HFFc6 (cell line): Measurements from ENCODE around the gene SCML1. TPM values are rescaled to one million over a fixed set of nuclear protein-coding genes. Genes with fewer than 3 reads are reported as not detected.

Experiments used
- DNase-seq: peaks from one replicate; pipeline ENCODE4 v3.0.0-alpha.2; 2018
- H3K27ac Mint-ChIP-seq: 2 replicates; pipeline ENCODE4 v1.8.0; 2020; ENCODE audit warnings: mild to moderate bottlenecking, mixed read lengths
- H3K27me3 Mint-ChIP-seq: 2 replicates; pipeline ENCODE4 v1.8.0; 2021; ENCODE audit warnings: mild to moderate bottlenecking, moderate library complexity, mixed read lengths; ENCODE audit not compliant: insufficient read depth
- H3K36me3 Mint-ChIP-seq: 2 replicates; pipeline ENCODE4 v1.8.0; 2021; ENCODE audit warnings: low read depth, mixed read lengths
- H3K4me1 Mint-ChIP-seq: 2 replicates; pipeline ENCODE4 v1.8.0; 2020; ENCODE audit warnings: low read depth, mixed read lengths
- H3K4me3 Mint-ChIP-seq: 2 replicates; pipeline ENCODE4 v1.8.0; 2020; ENCODE audit warnings: mild to moderate bottlenecking, moderate library complexity, mixed read lengths
- H3K9me3 Mint-ChIP-seq: 2 replicates; pipeline ENCODE4 v1.8.0; 2020; ENCODE audit warnings: mild to moderate bottlenecking, mixed read lengths
- total RNA-seq, 6 experiments: library from RNA; stranded (reverse); fragmentation: NEBNext Ultra II Directional; extraction: Animal tissue kit (Norgen Biotek cat#: 25700); gene quantifications; 2 replicates in 1 of 6; 3 replicates in 5 of 6; pipeline ENCODE4 v1.2.3, GENCODE V29; 2021
- TF ChIP-seq, protein P1 (sequence below): fragments of 200-600 bp; sonication (generic); IDR thresholded peaks from 2 replicates; pipeline ENCODE4 v1.5.0; 2021; ENCODE audit warnings: antibody characterized with exemption, mild to moderate bottlenecking

Gene SCML1
- total RNA-seq, 6 experiments from 2014 or later = 7.3 to 11.3 (median 9.8) TPM

DNA sequence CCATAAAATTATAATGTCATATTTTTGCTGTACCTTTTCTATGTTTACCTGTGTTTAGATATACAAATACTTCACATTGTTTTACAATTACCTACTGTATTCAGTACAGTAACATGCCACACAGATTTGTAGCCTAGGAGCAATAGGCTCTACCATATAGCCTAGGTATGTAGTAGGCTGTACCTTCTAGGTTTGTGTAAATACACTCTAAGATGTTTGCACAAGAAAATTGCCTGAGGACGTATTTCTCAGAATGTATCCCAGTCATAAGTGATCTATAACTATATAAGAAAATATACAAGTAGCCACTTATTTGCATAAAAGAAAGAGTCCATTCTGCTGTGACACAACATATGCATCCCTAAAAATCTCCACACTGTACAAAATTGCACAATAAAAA, 36.3 kb upstream of the SCML1 start:
- Mint-ChIP-seq H3K36me3 (no peaks in the 10 kb centered on the region; the same call in 1 of the 2 replicates), H3K4me3 (no peak overlapping the region), H3K27ac (no peak overlapping the region), H3K4me1 (peaks cover 11% of the 10 kb centered on the region), H3K9me3 (no peaks in the 10 kb centered on the region), H3K27me3 (no peaks in the 10 kb centered on the region)
- DNase-seq = no peak
- TF ChIP-seq, protein P1, sequence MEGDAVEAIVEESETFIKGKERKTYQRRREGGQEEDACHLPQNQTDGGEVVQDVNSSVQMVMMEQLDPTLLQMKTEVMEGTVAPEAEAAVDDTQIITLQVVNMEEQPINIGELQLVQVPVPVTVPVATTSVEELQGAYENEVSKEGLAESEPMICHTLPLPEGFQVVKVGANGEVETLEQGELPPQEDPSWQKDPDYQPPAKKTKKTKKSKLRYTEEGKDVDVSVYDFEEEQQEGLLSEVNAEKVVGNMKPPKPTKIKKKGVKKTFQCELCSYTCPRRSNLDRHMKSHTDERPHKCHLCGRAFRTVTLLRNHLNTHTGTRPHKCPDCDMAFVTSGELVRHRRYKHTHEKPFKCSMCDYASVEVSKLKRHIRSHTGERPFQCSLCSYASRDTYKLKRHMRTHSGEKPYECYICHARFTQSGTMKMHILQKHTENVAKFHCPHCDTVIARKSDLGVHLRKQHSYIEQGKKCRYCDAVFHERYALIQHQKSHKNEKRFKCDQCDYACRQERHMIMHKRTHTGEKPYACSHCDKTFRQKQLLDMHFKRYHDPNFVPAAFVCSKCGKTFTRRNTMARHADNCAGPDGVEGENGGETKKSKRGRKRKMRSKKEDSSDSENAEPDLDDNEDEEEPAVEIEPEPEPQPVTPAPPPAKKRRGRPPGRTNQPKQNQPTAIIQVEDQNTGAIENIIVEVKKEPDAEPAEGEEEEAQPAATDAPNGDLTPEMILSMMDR = no peak

DNA sequence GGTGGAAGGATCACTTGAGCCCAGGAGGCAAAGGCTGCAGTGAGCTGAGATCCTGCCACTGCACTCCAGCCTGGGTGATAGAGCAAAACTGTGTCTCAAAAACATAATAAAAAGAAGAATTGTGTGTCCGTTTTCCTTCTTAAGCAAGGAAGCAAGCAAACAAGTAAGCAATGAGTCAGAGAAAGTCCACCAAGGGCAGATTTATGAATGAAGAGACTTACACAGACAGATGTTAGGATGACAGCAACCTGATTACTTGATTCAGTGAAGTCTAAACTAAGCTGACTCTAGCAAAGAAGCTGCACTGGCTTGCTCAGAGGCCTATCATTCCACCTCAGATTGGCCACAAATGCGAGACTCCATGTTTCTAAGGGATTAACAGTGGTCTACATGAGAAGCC, 34.1 kb upstream of the SCML1 start:
- Mint-ChIP-seq H3K4me3 (no peak overlapping the region), H3K9me3 (no peaks in the 10 kb centered on the region), H3K27ac (peak overlapping the region; percentile 9; the same call in 1 of the 2 replicates), H3K4me1 (peaks cover 18% of the 10 kb centered on the region), H3K36me3 (no peaks in the 10 kb centered on the region; the same call in 1 of the 2 replicates), H3K27me3 (no peaks in the 10 kb centered on the region)
- no peak for DNase-seq
- TF ChIP-seq, protein P1 = no peak

DNA sequence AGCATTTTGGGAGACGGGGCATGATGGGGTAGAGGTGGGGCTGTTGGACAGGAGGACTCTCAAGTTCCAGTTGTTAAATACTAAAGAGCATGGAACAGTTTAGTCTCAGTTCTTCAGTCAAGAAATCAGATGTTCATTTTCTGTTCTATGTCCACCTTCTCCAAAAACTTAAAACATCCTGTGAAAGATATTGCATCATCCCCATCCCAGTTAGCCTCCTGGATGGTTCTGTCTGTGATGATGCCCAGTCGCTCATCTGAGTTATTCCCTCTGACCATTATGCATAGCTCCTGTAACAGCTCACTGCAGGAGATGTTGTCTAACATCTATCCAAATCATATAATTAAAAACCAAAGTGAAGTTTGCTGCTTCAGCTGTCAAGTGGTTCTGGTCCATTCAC, 32.1 kb upstream of the SCML1 start:
- DNase-seq = no peak
- TF ChIP-seq, protein P1 = no peak
- Mint-ChIP-seq H3K4me1 (peaks cover 18% of the 10 kb centered on the region), H3K36me3 (no peaks in the 10 kb centered on the region; the same call in 1 of the 2 replicates), H3K27me3 (no peaks in the 10 kb centered on the region), H3K27ac (no peak overlapping the region), H3K9me3 (no peaks in the 10 kb centered on the region), H3K4me3 (no peak overlapping the region)

DNA sequence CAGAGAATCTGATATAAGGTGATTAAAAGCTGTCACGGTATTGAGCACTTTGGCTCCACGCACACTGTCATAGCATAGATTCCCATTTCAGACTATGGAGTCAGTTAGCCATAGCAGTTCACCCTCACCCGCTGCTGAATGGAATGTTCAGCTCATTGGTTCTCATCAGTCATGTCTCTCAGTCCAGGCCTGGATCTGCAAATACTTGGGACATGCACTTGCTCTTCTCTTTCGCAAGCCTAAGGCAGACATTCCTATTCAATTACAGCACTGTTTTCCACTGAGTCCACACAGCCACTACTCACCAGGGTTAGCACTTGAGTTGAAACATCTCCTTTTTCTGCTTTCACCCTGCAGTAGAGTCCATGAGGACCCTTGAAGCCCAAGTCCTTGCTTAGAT, 30.6 kb upstream of the SCML1 start:
- peak; percentile 81 for DNase-seq
- peak overlapping the region; percentile 77 for H3K27ac Mint-ChIP-seq

DNA sequence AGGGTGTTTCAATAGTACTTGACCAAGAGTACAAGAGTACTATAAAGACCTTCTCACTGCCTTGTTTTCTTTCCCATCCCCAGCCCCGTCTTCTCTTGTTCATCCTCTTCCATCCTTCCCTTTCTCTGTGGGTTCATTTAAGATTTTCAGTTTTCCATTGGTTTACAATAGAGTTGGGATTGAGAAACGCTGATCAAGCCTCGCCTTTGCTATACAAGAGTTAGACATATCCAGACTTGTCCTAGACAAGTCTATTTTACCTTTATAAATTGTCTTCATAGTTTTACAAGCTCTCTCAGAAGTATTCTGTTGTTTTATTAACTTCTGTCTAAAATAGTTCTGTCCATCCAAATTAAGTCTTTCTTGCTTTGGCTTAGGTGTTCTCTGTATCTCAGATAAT, 29.6 kb upstream of the SCML1 start:
- H3K36me3 Mint-ChIP-seq = no peaks in the 10 kb centered on the region

More for the DNA sequence above, 30.6 kb upstream of the SCML1 start:
- Mint-ChIP-seq H3K9me3 (no peaks in the 10 kb centered on the region), H3K36me3 (no peaks in the 10 kb centered on the region; the same call in 1 of the 2 replicates), H3K27me3 (no peaks in the 10 kb centered on the region), H3K4me1 (peaks cover 18% of the 10 kb centered on the region), H3K4me3 (no peak overlapping the region)
- TF ChIP-seq, protein P1 = no peak

More for the DNA sequence above, 29.6 kb upstream of the SCML1 start:
- Mint-ChIP-seq H3K9me3 (no peaks in the 10 kb centered on the region), H3K4me1 (peaks cover 15% of the 10 kb centered on the region), H3K27me3 (no peaks in the 10 kb centered on the region), H3K27ac (no peak overlapping the region), H3K4me3 (no peak overlapping the region)
- TF ChIP-seq, protein P1 = no peak
- no peak for DNase-seq
